ENCODE measurements around the gene QRSL1. TPM values are rescaled to one million over a fixed set of nuclear protein-coding genes. Genes with fewer than 3 reads are reported as not detected.
A peak's percentile ranks its signal among the peaks of the same experiment; 100 is the strongest.
"Not testable (repeated sequence)": the region's sequence is repeated elsewhere in the genome, so short reads cannot be mapped to it uniquely, and the experiment has no call there.

The QRSL1 gene, protein sequence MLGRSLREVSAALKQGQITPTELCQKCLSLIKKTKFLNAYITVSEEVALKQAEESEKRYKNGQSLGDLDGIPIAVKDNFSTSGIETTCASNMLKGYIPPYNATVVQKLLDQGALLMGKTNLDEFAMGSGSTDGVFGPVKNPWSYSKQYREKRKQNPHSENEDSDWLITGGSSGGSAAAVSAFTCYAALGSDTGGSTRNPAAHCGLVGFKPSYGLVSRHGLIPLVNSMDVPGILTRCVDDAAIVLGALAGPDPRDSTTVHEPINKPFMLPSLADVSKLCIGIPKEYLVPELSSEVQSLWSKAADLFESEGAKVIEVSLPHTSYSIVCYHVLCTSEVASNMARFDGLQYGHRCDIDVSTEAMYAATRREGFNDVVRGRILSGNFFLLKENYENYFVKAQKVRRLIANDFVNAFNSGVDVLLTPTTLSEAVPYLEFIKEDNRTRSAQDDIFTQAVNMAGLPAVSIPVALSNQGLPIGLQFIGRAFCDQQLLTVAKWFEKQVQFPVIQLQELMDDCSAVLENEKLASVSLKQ
- 1 to 10 TPM; 3.9 to 9.5 (median 7.7) TPM for total RNA-seq

DNA sequence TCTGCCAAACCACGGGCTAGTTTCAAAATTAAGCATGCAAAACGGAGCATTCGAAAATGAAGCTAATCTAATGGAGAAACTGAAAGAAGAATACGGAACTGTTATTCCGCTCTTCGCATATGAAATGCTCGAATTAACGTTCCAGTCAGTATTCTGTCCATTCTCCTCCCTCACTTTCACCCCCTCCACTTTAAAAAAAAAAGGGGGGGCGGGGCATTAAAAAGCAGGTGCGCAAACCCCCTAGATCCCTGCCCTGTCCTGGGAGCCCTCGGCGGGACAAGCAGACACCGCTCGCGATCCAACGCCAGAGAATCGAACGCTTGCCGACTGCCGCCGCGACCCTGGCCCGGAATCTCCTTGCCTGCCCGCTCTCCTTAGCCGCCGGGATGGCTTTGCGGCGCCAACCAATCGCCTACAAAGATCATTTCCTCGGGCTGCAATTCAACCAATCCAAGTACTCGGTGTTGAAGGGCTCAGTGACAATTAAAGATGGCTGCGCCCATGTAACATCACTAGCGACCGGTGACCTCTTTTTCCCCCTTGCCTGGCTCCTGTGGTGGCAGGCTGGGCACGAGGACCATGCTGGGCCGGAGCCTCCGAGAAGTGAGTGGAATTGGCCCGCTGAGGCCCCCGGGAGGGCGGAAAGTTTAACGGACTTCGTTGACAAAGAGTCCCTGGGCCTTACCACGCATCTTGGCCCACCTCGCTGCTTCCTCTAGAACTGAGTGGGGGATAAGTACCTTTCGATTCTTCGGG, at the start of gene QRSL1, which contains the start of gene RTN4IP1:
QRSL1 (plus strand) TSS at position 476 of the 756 bp plus-strand sequence; CDS start at position 580, 104 bp downstream.
RTN4IP1 (minus strand) TSS at position 396 of the 756 bp plus-strand sequence. CDS start 477 bp downstream, outside the sequence.
- ATAC-seq (ENCODE audit: low FRiP score in 2 of 2) (peak; percentile 97 to 100), DNase-seq (peak; percentile 84 to 91)
- TF ChIP-seq POLR2A (IDR thresholded peaks at IDR 0.05) = peak in 1 of 4 donors; percentile 64
- TF ChIP-seq POLR2AphosphoS5 (IDR thresholded peaks at IDR 0.05) = peak; percentile 19 to 39
- TF ChIP-seq, protein P1, sequence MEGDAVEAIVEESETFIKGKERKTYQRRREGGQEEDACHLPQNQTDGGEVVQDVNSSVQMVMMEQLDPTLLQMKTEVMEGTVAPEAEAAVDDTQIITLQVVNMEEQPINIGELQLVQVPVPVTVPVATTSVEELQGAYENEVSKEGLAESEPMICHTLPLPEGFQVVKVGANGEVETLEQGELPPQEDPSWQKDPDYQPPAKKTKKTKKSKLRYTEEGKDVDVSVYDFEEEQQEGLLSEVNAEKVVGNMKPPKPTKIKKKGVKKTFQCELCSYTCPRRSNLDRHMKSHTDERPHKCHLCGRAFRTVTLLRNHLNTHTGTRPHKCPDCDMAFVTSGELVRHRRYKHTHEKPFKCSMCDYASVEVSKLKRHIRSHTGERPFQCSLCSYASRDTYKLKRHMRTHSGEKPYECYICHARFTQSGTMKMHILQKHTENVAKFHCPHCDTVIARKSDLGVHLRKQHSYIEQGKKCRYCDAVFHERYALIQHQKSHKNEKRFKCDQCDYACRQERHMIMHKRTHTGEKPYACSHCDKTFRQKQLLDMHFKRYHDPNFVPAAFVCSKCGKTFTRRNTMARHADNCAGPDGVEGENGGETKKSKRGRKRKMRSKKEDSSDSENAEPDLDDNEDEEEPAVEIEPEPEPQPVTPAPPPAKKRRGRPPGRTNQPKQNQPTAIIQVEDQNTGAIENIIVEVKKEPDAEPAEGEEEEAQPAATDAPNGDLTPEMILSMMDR (IDR thresholded peaks at IDR 0.05) = no peak
- TF ChIP-seq EP300 (IDR thresholded peaks at IDR 0.05) = no peak
- peak within 1 kb of the TSS; percentile 63 to 83 (median 70) for H3K4me3 ChIP-seq
- no peaks in the 10 kb centered on the region for H3K9me3 ChIP-seq
- H3K27ac ChIP-seq = peak within 1 kb of the TSS; percentile 75 to 85 (median 82)
- H3K36me3 ChIP-seq = no peaks in the 10 kb centered on the region
- H3K4me1 ChIP-seq = peaks cover 8 to 21% (median 16%) of the 10 kb centered on the region in 4 donors
- 0 to 1% methylated on average over 38 to 46 of the region's 46 CpGs for WGBS, 2 donors
- no peaks in the 10 kb centered on the region for H3K27me3 ChIP-seq

DNA sequence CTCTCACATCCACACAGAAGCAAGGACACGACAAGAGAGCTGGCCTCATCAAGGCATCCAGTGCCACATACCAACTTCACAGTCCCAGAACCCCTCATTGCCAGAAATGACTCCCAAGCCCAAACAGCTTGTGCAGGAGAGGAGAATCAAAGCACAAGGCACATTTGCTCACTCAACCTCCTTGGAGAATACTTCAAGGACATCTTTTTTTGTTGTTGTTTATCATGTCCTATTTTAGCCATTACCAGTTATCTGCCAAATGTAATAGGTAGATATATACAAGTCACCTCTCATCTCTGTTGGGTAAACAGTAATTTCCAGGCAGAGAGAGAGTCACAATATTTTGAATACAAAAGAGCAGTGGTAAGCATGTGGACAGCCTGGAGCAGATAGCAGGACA, 47.9 kb upstream of the QRSL1 start:
- Histone ChIP-seq H3K27me3 (no peaks in the 10 kb centered on the region), H3K4me1 (no peaks in the 10 kb centered on the region), H3K36me3 (peaks cover 0 to 15% (median 4%) of the 10 kb centered on the region in 4 donors), H3K4me3 (no peak overlapping the region), H3K9me3 (no peaks in the 10 kb centered on the region), H3K27ac (no peak overlapping the region)
- WGBS, 2 donors = 79 to 89% methylated on average over 1 of the region's 1 CpG
- DNase-seq (no peak), ATAC-seq (ENCODE audit: low FRiP score in 2 of 2) (no peak)
- TF ChIP-seq EP300 (IDR thresholded peaks at IDR 0.05) (no peak), POLR2AphosphoS5 (IDR thresholded peaks at IDR 0.05) (no peak), POLR2A (IDR thresholded peaks at IDR 0.05) (no peak)
- TF ChIP-seq, protein P1 (IDR thresholded peaks at IDR 0.05) = no peak

DNA sequence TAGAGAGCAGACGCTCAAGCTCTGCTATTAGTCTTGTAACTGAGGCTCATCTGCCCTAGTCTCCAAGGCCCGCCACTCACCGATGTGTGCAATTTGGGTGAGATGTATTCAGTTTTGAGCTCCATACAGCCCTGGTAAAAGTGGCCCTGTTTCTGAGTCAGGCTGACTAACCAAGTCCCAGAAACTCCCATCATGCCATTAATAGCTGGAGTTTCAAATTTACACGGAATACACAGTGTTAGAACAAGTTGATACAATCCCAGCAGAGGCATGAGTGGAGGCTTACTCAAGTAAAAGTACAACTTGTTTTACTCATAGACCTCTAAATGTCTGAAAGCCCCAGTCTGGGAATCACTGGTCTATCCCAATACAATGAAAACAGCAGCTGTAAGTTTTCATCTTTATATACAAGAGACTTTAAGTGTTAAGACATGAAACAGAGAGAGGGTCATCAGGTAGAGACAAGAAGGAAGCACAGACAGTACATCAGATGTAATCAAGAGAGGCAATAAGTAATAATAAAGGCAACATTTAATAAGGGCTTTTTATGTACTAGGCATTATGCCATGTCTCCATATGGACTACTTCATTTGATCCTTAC, 42.5 kb upstream of the QRSL1 start:
- Histone ChIP-seq H3K36me3 (peaks cover 0 to 30% (median 4%) of the 10 kb centered on the region in 4 donors), H3K27ac (no peak overlapping the region), H3K4me3 (no peak overlapping the region), H3K27me3 (no peaks in the 10 kb centered on the region), H3K4me1 (no peaks in the 10 kb centered on the region), H3K9me3 (no peaks in the 10 kb centered on the region)
- DNase-seq (no peak), ATAC-seq (ENCODE audit: low FRiP score in 2 of 2) (no peak)
- 92 to 96% methylated on average over 4 of the region's 4 CpGs for WGBS, 2 donors
- TF ChIP-seq POLR2A (IDR thresholded peaks at IDR 0.05) (no peak), EP300 (IDR thresholded peaks at IDR 0.05) (no peak), POLR2AphosphoS5 (IDR thresholded peaks at IDR 0.05) (no peak)
- TF ChIP-seq, protein P1 (IDR thresholded peaks at IDR 0.05) = no peak

DNA sequence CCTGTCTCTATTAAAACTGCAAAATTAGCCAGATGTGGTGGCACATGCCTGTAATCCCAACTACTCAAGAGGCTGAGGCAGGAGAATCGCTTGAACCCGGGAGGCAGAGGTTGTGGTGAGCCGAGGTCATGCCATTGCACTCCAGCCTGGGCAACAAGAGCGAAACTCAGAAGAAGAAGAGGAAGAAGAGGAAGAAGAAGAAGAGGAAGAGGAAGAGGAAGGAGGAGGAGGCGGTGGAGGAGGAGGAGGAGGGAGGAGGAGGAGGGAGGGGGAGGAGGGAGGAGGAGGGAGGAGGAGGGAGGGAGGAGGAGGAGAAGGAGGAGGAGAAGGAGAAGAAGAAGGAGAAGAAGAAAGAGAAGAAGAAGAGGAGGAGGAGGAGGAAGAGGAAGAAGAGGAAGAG, 40.4 kb upstream of the QRSL1 start:
- not testable (repeated sequence) for H3K27me3 ChIP-seq; H3K27ac ChIP-seq; DNase-seq; ATAC-seq (ENCODE audit: low FRiP score in 2 of 2); H3K4me1 ChIP-seq; H3K9me3 ChIP-seq; H3K4me3 ChIP-seq
- H3K36me3 ChIP-seq = peaks cover 0 to 21% (median 2%) of the 10 kb centered on the region in 4 donors
- 75 to 82% methylated on average over 4 of the region's 5 CpGs for WGBS, 2 donors

Measured in upper lobe of left lung (tissue), 6 donors.